ENCODE measurements around the gene RNF14.
A peak's percentile ranks its signal among the peaks of the same experiment; 100 is the strongest.

The RNF14 gene

GRCh38 chr5:141973871-141974595 lies 5.1 kb downstream of the RNF14 start:
- Histone ChIP-seq H3K4me3 (no peak overlapping the region), H3K36me3 (peaks cover 68% of the 10 kb centered on the region), H4K20me1 (peaks cover 32% of the 10 kb centered on the region; the same call in 1 of the 2 replicates), H3K9ac (no peak overlapping the region), H3K9me3 (no peaks in the 10 kb centered on the region), H3K4me2 (no peak overlapping the region), H3K27me3 (no peaks in the 10 kb centered on the region), H3K27ac (no peak overlapping the region), H3K4me1 (peaks cover 12% of the 10 kb centered on the region)
- no peak for TF ChIP-seq Cebpa-rat (IDR thresholded peaks at IDR 0.05)

- Histone ChIP-seq H3K4me2 (no peak overlapping the region), H3K27ac (no peak overlapping the region), H3K4me1 (no peaks in the 10 kb centered on the region), H3K4me3 (no peak overlapping the region), H3K27me3 (no peaks in the 10 kb centered on the region), H4K20me1 (peaks cover 32% of the 10 kb centered on the region; the same call in 1 of the 2 replicates), H3K9ac (no peak overlapping the region), H3K36me3 (peaks cover 89% of the 10 kb centered on the region), H3K9me3 (no peaks in the 10 kb centered on the region)
- no peak for TF ChIP-seq Cebpa-rat (IDR thresholded peaks at IDR 0.05)
Measured at GRCh38 chr5:141976176-141976575, 7.3 kb downstream of the RNF14 start.

- no peak overlapping the region for H3K4me3 ChIP-seq
- peaks cover 32% of the 10 kb centered on the region; the same call in 1 of the 2 replicates for H4K20me1 ChIP-seq
- no peak overlapping the region for H3K27ac ChIP-seq
- peaks cover 89% of the 10 kb centered on the region for H3K36me3 ChIP-seq
- H3K27me3 ChIP-seq: no peaks in the 10 kb centered on the region
- H3K4me1 ChIP-seq: no peaks in the 10 kb centered on the region
- TF ChIP-seq Cebpa-rat (IDR thresholded peaks at IDR 0.05): no peak
- no peak overlapping the region for H3K9ac ChIP-seq
- no peaks in the 10 kb centered on the region for H3K9me3 ChIP-seq
- no peak overlapping the region for H3K4me2 ChIP-seq
Measured at GRCh38 chr5:141978389-141978788, 9.5 kb downstream of the RNF14 start.

- Histone ChIP-seq H4K20me1 (0 out of 2 replicates have a peak, but pooled peaks cover 12% of the 10 kb centered on the region), H3K4me3 (no peak overlapping the region), H3K9me3 (no peaks in the 10 kb centered on the region), H3K9ac (no peak overlapping the region), H3K4me1 (no peaks in the 10 kb centered on the region), H3K4me2 (no peak overlapping the region), H3K36me3 (peaks cover 95% of the 10 kb centered on the region), H3K27ac (no peak overlapping the region), H3K27me3 (no peaks in the 10 kb centered on the region)
- no peak for TF ChIP-seq Cebpa-rat (IDR thresholded peaks at IDR 0.05)
Measured at GRCh38 chr5:141982626-141983025, 13.7 kb downstream of the RNF14 start.

- TF ChIP-seq Cebpa-rat (IDR thresholded peaks at IDR 0.05): no peak
- peaks cover 87% of the 10 kb centered on the region for H3K36me3 ChIP-seq
- no peak overlapping the region for H3K27ac ChIP-seq
- H3K27me3 ChIP-seq: no peaks in the 10 kb centered on the region
- no peaks in the 10 kb centered on the region for H3K4me1 ChIP-seq
- peaks cover 9% of the 10 kb centered on the region; the same call in 1 of the 2 replicates for H4K20me1 ChIP-seq
- H3K4me2 ChIP-seq: no peak overlapping the region
- H3K9ac ChIP-seq: no peak overlapping the region
- no peak overlapping the region for H3K4me3 ChIP-seq
- H3K9me3 ChIP-seq: no peaks in the 10 kb centered on the region
Measured at GRCh38 chr5:141986072-141986471, 17.2 kb downstream of the RNF14 start.

- peaks cover 82% of the 10 kb centered on the region for H3K36me3 ChIP-seq
Measured at GRCh38 chr5:141989720-141990119, 20.8 kb downstream of the RNF14 start.

GRCh38 chr5:141992349-141992963 lies 23.6 kb downstream of the RNF14 start:
- Histone ChIP-seq H3K27me3 (no peaks in the 10 kb centered on the region), H3K4me3 (no peak overlapping the region), H3K36me3 (peaks cover 64% of the 10 kb centered on the region), H3K4me1 (peaks cover 16% of the 10 kb centered on the region), H3K9me3 (no peaks in the 10 kb centered on the region), H3K9ac (no peak overlapping the region), H3K27ac (no peak overlapping the region), H3K4me2 (no peak overlapping the region), H4K20me1 (peaks cover 22% of the 10 kb centered on the region; the same call in 1 of the 2 replicates)
- TF ChIP-seq Cebpa-rat (IDR thresholded peaks at IDR 0.05): no peak

More at GRCh38 chr5:141989720-141990119, 20.8 kb downstream of the RNF14 start:
- H3K27ac ChIP-seq: no peak overlapping the region
- TF ChIP-seq Cebpa-rat (IDR thresholded peaks at IDR 0.05): no peak
- no peak overlapping the region for H3K9ac ChIP-seq
- H3K27me3 ChIP-seq: no peaks in the 10 kb centered on the region
- H4K20me1 ChIP-seq: peaks cover 15% of the 10 kb centered on the region; the same call in 1 of the 2 replicates
- H3K4me3 ChIP-seq: no peak overlapping the region
- H3K9me3 ChIP-seq: no peaks in the 10 kb centered on the region
- H3K4me2 ChIP-seq: no peak overlapping the region
- H3K4me1 ChIP-seq: peaks cover 10% of the 10 kb centered on the region

GRCh38 chr5:141994511-141995136 lies 25.7 kb downstream of the RNF14 start:
- Histone ChIP-seq H3K27ac (no peak overlapping the region), H4K20me1 (peaks cover 22% of the 10 kb centered on the region; the same call in 1 of the 2 replicates), H3K4me3 (no peak overlapping the region), H3K9ac (no peak overlapping the region), H3K27me3 (no peaks in the 10 kb centered on the region), H3K4me1 (peaks cover 16% of the 10 kb centered on the region), H3K4me2 (peak overlapping the region; percentile 46; the same call in 1 of the 2 replicates), H3K9me3 (no peaks in the 10 kb centered on the region), H3K36me3 (peaks cover 60% of the 10 kb centered on the region)
- TF ChIP-seq Cebpa-rat (IDR thresholded peaks at IDR 0.05): no peak

GRCh38 chr5:141995656-141996055 lies 26.8 kb downstream of the RNF14 start:
- no peak overlapping the region for H3K4me3 ChIP-seq
- H3K27me3 ChIP-seq: no peaks in the 10 kb centered on the region
- no peak overlapping the region for H3K4me2 ChIP-seq
- no peak overlapping the region for H3K9ac ChIP-seq
- H4K20me1 ChIP-seq: 0 out of 2 replicates have a peak, but pooled peaks cover 15% of the 10 kb centered on the region
- H3K9me3 ChIP-seq: no peaks in the 10 kb centered on the region
- peaks cover 55% of the 10 kb centered on the region for H3K36me3 ChIP-seq
- peaks cover 21% of the 10 kb centered on the region for H3K4me1 ChIP-seq
- no peak overlapping the region for H3K27ac ChIP-seq
- no peak for TF ChIP-seq Cebpa-rat (IDR thresholded peaks at IDR 0.05)
